Stomach (tissue), 4 donors: ENCODE data around the gene MKLN1.

Experiments used
- EP300 ChIP-seq: sonication (generic); formaldehyde crosslinking; IDR thresholded peaks from one replicate; pipeline ENCODE4 v1.6.1; 2017; ENCODE audit warnings: antibody characterized with exemption
- POLR2A ChIP-seq, 4 donors: fragments of 450-650 bp; IDR thresholded peaks; one replicate each; pipeline ENCODE4 v1.6.1; 2016; ENCODE audit warnings: antibody characterized with exemption in 4 of 4, control low read depth in 2 of 4, mild to moderate bottlenecking in 1 of 4, moderate library complexity in 1 of 4
- TF ChIP-seq, protein P1 (sequence below), 7 experiments: fragments of 450-650 bp in 4 of 7; fragments of 200-600 bp in 3 of 7; sonication (generic) in 3 of 7; IDR thresholded peaks; one replicate each; pipeline ENCODE4 v1.5.1; 2016 to 2019; ENCODE audit warnings: antibody characterized with exemption in 7 of 7, control low read depth in 2 of 7, mild to moderate bottlenecking in 1 of 7

- TF ChIP-seq EP300 (no peak), POLR2A (IDR thresholded peaks at IDR 0.05) (no peak)
- TF ChIP-seq, protein P1, sequence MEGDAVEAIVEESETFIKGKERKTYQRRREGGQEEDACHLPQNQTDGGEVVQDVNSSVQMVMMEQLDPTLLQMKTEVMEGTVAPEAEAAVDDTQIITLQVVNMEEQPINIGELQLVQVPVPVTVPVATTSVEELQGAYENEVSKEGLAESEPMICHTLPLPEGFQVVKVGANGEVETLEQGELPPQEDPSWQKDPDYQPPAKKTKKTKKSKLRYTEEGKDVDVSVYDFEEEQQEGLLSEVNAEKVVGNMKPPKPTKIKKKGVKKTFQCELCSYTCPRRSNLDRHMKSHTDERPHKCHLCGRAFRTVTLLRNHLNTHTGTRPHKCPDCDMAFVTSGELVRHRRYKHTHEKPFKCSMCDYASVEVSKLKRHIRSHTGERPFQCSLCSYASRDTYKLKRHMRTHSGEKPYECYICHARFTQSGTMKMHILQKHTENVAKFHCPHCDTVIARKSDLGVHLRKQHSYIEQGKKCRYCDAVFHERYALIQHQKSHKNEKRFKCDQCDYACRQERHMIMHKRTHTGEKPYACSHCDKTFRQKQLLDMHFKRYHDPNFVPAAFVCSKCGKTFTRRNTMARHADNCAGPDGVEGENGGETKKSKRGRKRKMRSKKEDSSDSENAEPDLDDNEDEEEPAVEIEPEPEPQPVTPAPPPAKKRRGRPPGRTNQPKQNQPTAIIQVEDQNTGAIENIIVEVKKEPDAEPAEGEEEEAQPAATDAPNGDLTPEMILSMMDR (IDR thresholded peaks at IDR 0.05) = no peak
These were observed 126.8 kb downstream of the MKLN1 start for GRCh38 chr7:131454498-131454897.
